Naive thymus-derived CD4-positive, alpha-beta T cell (primary cell): Measurements from ENCODE around the gene ZIC5. TPM values are rescaled to one million over a fixed set of nuclear protein-coding genes. Genes with fewer than 3 reads are reported as not detected.
A peak's percentile ranks its signal among the peaks of the same experiment; 100 is the strongest.

Experiments
- ATAC-seq: fragments of 150-1000 bp; cut with Tn5 transposase; 2 replicates; pipeline ENCODE4 v1.10.0; 2021; ENCODE audit warnings: mild to moderate bottlenecking, moderate library complexity
- CTCF ChIA-PET: fragments of 350-600 bp; sonication (Branson Sonifier 250); formaldehyde crosslinking; loops from one replicate; lab custom pipeline; 2021; ENCODE audit warnings: antibody characterized with exemption; lab: Charles Lee
- POLR2A ChIA-PET: fragments of 350-600 bp; sonication (Branson Sonifier 250); formaldehyde crosslinking; loops from one replicate; lab custom pipeline; 2021; ENCODE audit warnings: antibody characterized with exemption, inconsistent platforms; lab: Charles Lee
- DNase-seq, 9 donors: peaks; one replicate each; pipeline versions ENCODE4 v3.0.0 to v3.0.0-alpha.2; 2020 to 2022; ENCODE audit warnings: mixed read lengths in 1 of 9
- H3K27ac ChIP-seq: one replicate; pipeline ENCODE4 v1.7.0; 2013; ENCODE audit warnings: mild to moderate bottlenecking, low read depth, low read length, moderate library complexity
- H3K27me3 ChIP-seq, 2 donors: one replicate each; pipeline ENCODE4 v1.7.0; 2013; ENCODE audit warnings: low read length in 2 of 2, mild to moderate bottlenecking in 2 of 2, moderate library complexity in 2 of 2; ENCODE audit not compliant: control insufficient read depth in 2 of 2, insufficient read depth in 2 of 2
- H3K36me3 ChIP-seq, 3 experiments: 1 replicate in 2 of 3; 2 replicates in 1 of 3; pipeline ENCODE4 v1.7.0; 2013; ENCODE audit warnings: low read length in 3 of 3, mild to moderate bottlenecking in 3 of 3, moderate library complexity in 1 of 3; ENCODE audit not compliant: insufficient read depth in 3 of 3, control insufficient read depth in 2 of 3
- H3K4me1 ChIP-seq, 2 donors: one replicate each; pipeline ENCODE4 v1.7.0; 2013; ENCODE audit warnings: low read length in 2 of 2, mild to moderate bottlenecking in 2 of 2, moderate library complexity in 1 of 2; ENCODE audit not compliant: control insufficient read depth in 2 of 2, insufficient read depth in 2 of 2
- H3K4me3 ChIP-seq: 2 replicates; pipeline ENCODE4 v1.7.0; 2013; ENCODE audit warnings: mild to moderate bottlenecking, low read length
- H3K9me3 ChIP-seq, 3 experiments: 1 replicate in 2 of 3; 2 replicates in 1 of 3; pipeline ENCODE4 v1.7.0; 2013; ENCODE audit warnings: low read length in 3 of 3; ENCODE audit not compliant: control insufficient read depth in 2 of 3
- H3K27ac Mint-ChIP-seq, 9 donors: one replicate each; pipeline ENCODE4 v1.8.0; 2020 to 2022; ENCODE audit warnings: mixed read lengths in 9 of 9, mild to moderate bottlenecking in 8 of 9, moderate library complexity in 5 of 9, inconsistent platforms in 2 of 9
- H3K27me3 Mint-ChIP-seq, 5 donors: one replicate each; pipeline ENCODE4 v1.8.0; 2021 to 2022; ENCODE audit warnings: mixed read lengths in 5 of 5, mild to moderate bottlenecking in 1 of 5
- H3K36me3 Mint-ChIP-seq, 5 donors: one replicate each; pipeline ENCODE4 v1.8.0; 2020 to 2022; ENCODE audit warnings: mixed read lengths in 5 of 5, mild to moderate bottlenecking in 3 of 5, inconsistent platforms in 1 of 5
- H3K4me1 Mint-ChIP-seq, 7 donors: one replicate each; pipeline ENCODE4 v1.8.0; 2020 to 2022; ENCODE audit warnings: mixed read lengths in 7 of 7, mild to moderate bottlenecking in 3 of 7, inconsistent platforms in 1 of 7
- H3K4me3 Mint-ChIP-seq, 10 donors: one replicate each; pipeline ENCODE4 v1.8.0; 2020 to 2022; ENCODE audit warnings: mild to moderate bottlenecking in 10 of 10, mixed read lengths in 10 of 10, moderate library complexity in 6 of 10, inconsistent platforms in 2 of 10
- H3K9me3 Mint-ChIP-seq, 11 donors: one replicate each; pipeline ENCODE4 v1.8.0; 2020 to 2022; ENCODE audit warnings: mixed read lengths in 11 of 11, mild to moderate bottlenecking in 4 of 11, inconsistent platforms in 1 of 11, moderate library complexity in 1 of 11
- intact Hi-C, 2 donors: fragments of 100-400 bp; cut with micrococcal nuclease; formaldehyde crosslinking; loops; one replicate each; pipeline ENCODE4 v1.15.1; 2023
- polyA plus RNA-seq, 2 donors: library from polyadenylated mRNA; unstranded; fragments of 300-500 nt; fragmentation: Illumina TruSeq; gene quantifications; one replicate each; pipeline ENCODE4 v1.2.3, GENCODE V29; 2021
- total RNA-seq, 6 experiments: library from RNA in 5 of 6; stranded (reverse) in 5 of 6; gene quantifications; 1 replicate in 5 of 6; 2 replicates in 1 of 6; pipeline ENCODE4 v1.2.3 and lab custom pipeline; 2021 to 2026

Gene ZIC5
- total and polyA plus RNA-seq, 7 experiments from 2014 or later = not detected

DNA sequence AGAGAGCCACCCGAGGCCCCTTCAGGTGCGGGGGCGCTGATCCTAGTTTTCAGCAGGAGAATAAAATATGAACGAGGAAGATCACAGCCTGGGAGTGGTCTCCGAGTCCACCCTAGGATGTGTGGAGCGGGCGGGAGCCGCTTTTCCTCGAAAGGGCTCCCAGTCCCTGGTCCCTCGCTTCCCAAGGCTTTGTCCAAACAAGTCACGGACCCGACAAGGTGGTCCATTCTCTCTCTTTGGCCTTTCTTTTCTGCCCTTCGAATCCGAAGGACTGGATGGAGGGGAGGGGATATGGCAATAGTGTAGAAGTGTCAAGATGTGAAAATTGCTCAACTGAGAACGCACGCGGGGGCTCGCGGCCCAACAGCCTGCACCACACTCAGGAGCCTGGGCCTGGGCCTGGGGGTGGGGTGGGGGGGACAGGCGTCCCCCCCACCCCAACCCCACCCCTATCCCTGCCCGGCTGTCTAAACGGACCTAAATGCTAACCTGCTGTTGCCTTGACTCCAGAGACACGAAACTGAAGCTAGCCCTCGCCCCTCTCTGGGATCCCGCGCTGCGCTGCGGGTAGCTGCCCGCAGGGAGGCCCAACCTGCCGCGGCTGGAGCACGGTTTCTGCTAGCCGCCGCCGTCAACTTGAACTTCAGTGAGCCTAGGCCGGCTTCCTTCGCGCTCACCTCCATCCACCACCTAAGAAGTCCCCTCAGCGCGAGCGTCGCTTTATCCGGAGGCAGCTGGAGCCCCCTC lies 17.1 kb upstream of the ZIC5 start:
- no peak for ATAC-seq
- intact Hi-C loops = loop anchor here (2.0 kb wide), 2 partner anchors 16 to 28 kb away; no protein-coding TSS in a partner anchor
- Histone ChIP-seq H3K9me3 (peaks cover 0 to 12% (median 4%) of the 10 kb centered on the region in 3 experiments), H3K4me3 (no peak overlapping the region), H3K27ac (no peak overlapping the region), H3K4me1 (peaks cover 6 to 25% of the 10 kb centered on the region in 2 donors), H3K36me3 (no peaks in the 10 kb centered on the region), H3K27me3 (peaks cover 36 to 95% of the 10 kb centered on the region in 2 donors)
- H3K4me3 Mint-ChIP-seq = peak overlapping the region in 7 of 10 donors; percentile 33 to 70 (median 58)
- CTCF ChIA-PET = no interaction called here
- H3K36me3 Mint-ChIP-seq = peaks cover 0 to 21% (median 7%) of the 10 kb centered on the region in 5 donors
- H3K4me1 Mint-ChIP-seq = peaks cover 4 to 47% (median 29%) of the 10 kb centered on the region in 7 donors
- peak overlapping the region in 5 of 9 donors; percentile 34 to 59 (median 38) for H3K27ac Mint-ChIP-seq
- peaks cover 0 to 71% (median 29%) of the 10 kb centered on the region in 11 donors for H3K9me3 Mint-ChIP-seq
- POLR2A ChIA-PET = interaction anchor here (1.0 to 1.5 kb wide), 2 partner anchors 14 to 171 kb away, joined by 3 read pairs; no protein-coding TSS in a partner anchor
- peaks cover 68 to 91% (median 88%) of the 10 kb centered on the region in 5 donors for H3K27me3 Mint-ChIP-seq
- DNase-seq = no peak

GRCh38 chr13:99987154-99988019 lies 15.8 kb upstream of the ZIC5 start:
- peaks cover 58 to 91% (median 80%) of the 10 kb centered on the region in 5 donors for H3K27me3 Mint-ChIP-seq
- peaks cover 0 to 71% (median 22%) of the 10 kb centered on the region in 11 donors for H3K9me3 Mint-ChIP-seq
- intact Hi-C loops = loop anchor here (2.0 kb wide), 2 partner anchors 15 to 27 kb away; no protein-coding TSS in a partner anchor
- POLR2A ChIA-PET = interaction anchor here (0.7 kb wide), 1 partner anchor 22 kb away, joined by 3 read pairs; no protein-coding TSS in a partner anchor
- H3K4me3 ChIP-seq = no peak overlapping the region
- H3K36me3 ChIP-seq = no peaks in the 10 kb centered on the region
- peaks cover 0 to 25% (median 4%) of the 10 kb centered on the region in 5 donors for H3K36me3 Mint-ChIP-seq
- no peak for DNase-seq
- peak overlapping the region in 3 of 10 donors; percentile 11 to 48 (median 24) for H3K4me3 Mint-ChIP-seq
- ATAC-seq = no peak
- H3K27ac ChIP-seq = no peak overlapping the region
- CTCF ChIA-PET = interaction anchor here (0.6 to 0.7 kb wide), 2 partner anchors 17 to 41 kb away, joined by 4 to 5 read pairs; no protein-coding TSS in a partner anchor
- peaks cover 26 to 94% of the 10 kb centered on the region in 2 donors for H3K27me3 ChIP-seq
- H3K4me1 Mint-ChIP-seq = peaks cover 4 to 56% (median 33%) of the 10 kb centered on the region in 7 donors
- H3K9me3 ChIP-seq = peaks cover 0 to 24% (median 6%) of the 10 kb centered on the region in 3 experiments
- H3K4me1 ChIP-seq = peaks cover 6 to 25% of the 10 kb centered on the region in 2 donors
- peak overlapping the region in 5 of 9 donors; percentile 44 to 92 (median 63) for H3K27ac Mint-ChIP-seq

DNA sequence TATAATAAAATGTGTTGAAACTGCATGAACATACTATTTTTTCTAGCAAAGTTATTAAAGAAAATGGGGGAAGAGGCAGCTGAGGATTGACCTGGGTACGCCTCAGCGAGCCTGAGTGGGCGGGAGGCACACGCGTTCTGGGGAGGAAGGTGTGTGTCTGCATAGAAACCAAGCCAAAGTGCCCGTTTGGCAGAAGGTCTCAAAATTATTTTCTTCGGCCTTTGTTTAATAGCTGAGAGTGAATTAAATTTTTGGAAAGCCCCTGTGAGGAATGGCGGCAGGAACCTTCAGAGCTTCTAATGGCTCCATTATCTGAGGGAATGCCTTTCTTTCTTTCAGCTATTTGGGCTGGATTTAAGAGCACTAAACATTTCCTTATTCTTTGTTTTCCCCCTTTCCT lies 15.2 kb upstream of the ZIC5 start:
- no peak for ATAC-seq
- peaks cover 0 to 25% (median 4%) of the 10 kb centered on the region in 5 donors for H3K36me3 Mint-ChIP-seq
- H3K27ac Mint-ChIP-seq = peak overlapping the region in 3 of 9 donors; percentile 31 to 92 (median 89)
- intact Hi-C loops = no loop called here
- POLR2A ChIA-PET = interaction anchor here (0.8 to 4.1 kb wide), 2 partner anchors 7 to 10 kb away, joined by 3 to 19 read pairs; no protein-coding TSS in a partner anchor
- peaks cover 0 to 65% (median 20%) of the 10 kb centered on the region in 11 donors for H3K9me3 Mint-ChIP-seq
- no peak for DNase-seq
- peaks cover 4 to 49% (median 31%) of the 10 kb centered on the region in 7 donors for H3K4me1 Mint-ChIP-seq
- peaks cover 26 to 87% of the 10 kb centered on the region in 2 donors for H3K27me3 ChIP-seq
- no peak overlapping the region for H3K4me3 ChIP-seq
- H3K4me3 Mint-ChIP-seq = peak overlapping the region in 2 of 10 donors; percentile 11 to 74
- H3K27ac ChIP-seq = no peak overlapping the region
- H3K36me3 ChIP-seq = no peaks in the 10 kb centered on the region
- CTCF ChIA-PET = interaction anchor here (0.6 to 0.7 kb wide), 2 partner anchors 17 to 40 kb away, joined by 4 to 5 read pairs; no protein-coding TSS in a partner anchor
- H3K4me1 ChIP-seq = peaks cover 6 to 25% of the 10 kb centered on the region in 2 donors
- H3K9me3 ChIP-seq = peaks cover 0 to 24% (median 6%) of the 10 kb centered on the region in 3 experiments
- peaks cover 52 to 85% (median 74%) of the 10 kb centered on the region in 5 donors for H3K27me3 Mint-ChIP-seq

GRCh38 chr13:99985886-99986527 lies 14.4 kb upstream of the ZIC5 start:
- POLR2A ChIA-PET = interaction anchor here (0.8 to 4.1 kb wide), 2 partner anchors 8 to 10 kb away, joined by 3 to 19 read pairs; no protein-coding TSS in a partner anchor
- peaks cover 6 to 23% of the 10 kb centered on the region in 2 donors for H3K4me1 ChIP-seq

DNA sequence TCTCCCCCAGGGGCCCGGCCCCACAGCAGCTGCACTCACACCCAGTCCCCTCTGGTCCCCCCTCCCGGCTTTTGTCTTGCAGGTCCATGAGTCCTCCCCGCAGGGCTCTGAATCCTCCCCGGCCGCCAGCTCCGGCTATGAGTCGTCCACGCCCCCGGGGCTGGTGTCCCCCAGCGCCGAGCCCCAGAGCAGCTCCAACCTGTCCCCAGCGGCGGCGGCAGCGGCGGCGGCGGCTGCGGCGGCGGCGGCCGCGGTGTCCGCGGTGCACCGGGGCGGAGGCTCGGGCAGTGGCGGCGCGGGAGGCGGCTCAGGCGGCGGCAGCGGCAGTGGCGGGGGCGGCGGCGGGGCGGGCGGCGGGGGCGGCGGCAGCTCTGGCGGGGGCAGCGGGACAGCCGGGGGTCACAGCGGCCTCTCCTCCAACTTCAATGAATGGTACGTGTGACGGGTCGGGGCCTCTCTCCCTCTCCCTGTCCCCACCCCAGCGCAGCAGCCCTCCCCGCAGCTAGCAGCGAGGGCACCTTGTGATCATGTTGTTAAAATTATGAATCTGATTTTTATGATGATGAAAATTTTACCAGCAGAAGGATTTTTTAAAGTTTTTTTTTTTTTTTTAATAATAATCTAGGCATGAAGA lies 13.8 kb upstream of the ZIC5 start:
- CTCF ChIA-PET = interaction anchor here (0.6 kb wide), 1 partner anchor 18 kb away, joined by 5 read pairs; no protein-coding TSS in a partner anchor
- Histone ChIP-seq H3K27ac (no peak overlapping the region), H3K9me3 (peaks cover 0 to 24% (median 6%) of the 10 kb centered on the region in 3 experiments), H3K27me3 (peaks cover 26 to 74% of the 10 kb centered on the region in 2 donors), H3K4me1 (peaks cover 6 to 17% of the 10 kb centered on the region in 2 donors), H3K36me3 (no peaks in the 10 kb centered on the region), H3K4me3 (no peak overlapping the region)
- POLR2A ChIA-PET = interaction anchor here (4.1 kb wide), 1 partner anchor 8 kb away, joined by 19 read pairs; no protein-coding TSS in a partner anchor
- Mint-ChIP-seq H3K9me3 (peaks cover 0 to 62% (median 20%) of the 10 kb centered on the region in 11 donors), H3K36me3 (peaks cover 0 to 25% (median 4%) of the 10 kb centered on the region in 5 donors), H3K4me3 (peak overlapping the region in 2 of 10 donors; percentile 49 to 74), H3K4me1 (peaks cover 4 to 44% (median 28%) of the 10 kb centered on the region in 7 donors), H3K27me3 (peaks cover 44 to 74% (median 64%) of the 10 kb centered on the region in 5 donors), H3K27ac (peak overlapping the region in 4 of 9 donors; percentile 55 to 92 (median 88))
- intact Hi-C loops = no loop called here
- ATAC-seq = no peak
- no peak for DNase-seq

More at GRCh38 chr13:99985886-99986527, 14.4 kb upstream of the ZIC5 start:
- peaks cover 0 to 63% (median 20%) of the 10 kb centered on the region in 11 donors for H3K9me3 Mint-ChIP-seq
- peak overlapping the region in 7 of 9 donors; percentile 49 to 92 (median 88) for H3K27ac Mint-ChIP-seq
- H3K4me3 ChIP-seq = no peak overlapping the region
- intact Hi-C loops = no loop called here
- ATAC-seq (no peak), DNase-seq (no peak)
- CTCF ChIA-PET = interaction anchor here (0.6 kb wide), 1 partner anchor 18 kb away, joined by 5 read pairs; no protein-coding TSS in a partner anchor
- no peaks in the 10 kb centered on the region for H3K36me3 ChIP-seq
- peaks cover 26 to 80% of the 10 kb centered on the region in 2 donors for H3K27me3 ChIP-seq
- H3K9me3 ChIP-seq = peaks cover 0 to 24% (median 6%) of the 10 kb centered on the region in 3 experiments
- H3K36me3 Mint-ChIP-seq = peaks cover 0 to 25% (median 4%) of the 10 kb centered on the region in 5 donors
- H3K27ac ChIP-seq = no peak overlapping the region
- peak overlapping the region in 8 of 10 donors; percentile 27 to 74 (median 48) for H3K4me3 Mint-ChIP-seq
- H3K27me3 Mint-ChIP-seq = peaks cover 45 to 79% (median 69%) of the 10 kb centered on the region in 5 donors
- H3K4me1 Mint-ChIP-seq = peaks cover 4 to 48% (median 30%) of the 10 kb centered on the region in 7 donors
